Stimulated activated CD8-positive, alpha-beta memory T cell treated with anti-CD3 and anti-CD28 coated beads, Interleukin-15, amount 100 ng/mL, for 48 hours (primary cell): ENCODE results near the gene IL19.

Experiments used
- DNase-seq, 2 donors: peaks; one replicate each; pipeline ENCODE4 v3.0.0-alpha.2; 2020; ENCODE audit warnings: low read depth in 2 of 2

Gene IL19

DNA sequence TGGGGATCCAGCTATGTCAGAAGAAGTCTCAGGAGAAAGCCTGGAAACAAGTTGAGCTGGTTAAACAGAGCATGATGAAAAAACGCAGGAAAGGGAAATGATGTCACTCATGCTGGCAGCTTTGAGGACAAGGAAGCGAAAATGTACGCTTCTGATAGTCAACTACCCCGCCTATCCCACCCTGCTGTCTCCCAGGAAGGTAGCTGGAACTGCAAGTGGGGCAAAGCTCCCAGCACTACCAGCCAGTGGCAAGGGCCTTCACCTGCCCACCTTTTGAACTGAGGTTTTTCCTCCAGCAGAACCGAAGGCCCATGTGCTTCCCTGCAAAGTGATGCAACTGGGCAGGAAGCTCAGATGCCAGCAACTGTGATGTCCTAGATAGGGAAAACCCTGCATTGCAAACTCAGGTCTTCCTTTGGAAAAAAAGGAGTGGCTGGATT lies 88.5 kb downstream of the IL19 start:
- DNase-seq, result no peak

DNA sequence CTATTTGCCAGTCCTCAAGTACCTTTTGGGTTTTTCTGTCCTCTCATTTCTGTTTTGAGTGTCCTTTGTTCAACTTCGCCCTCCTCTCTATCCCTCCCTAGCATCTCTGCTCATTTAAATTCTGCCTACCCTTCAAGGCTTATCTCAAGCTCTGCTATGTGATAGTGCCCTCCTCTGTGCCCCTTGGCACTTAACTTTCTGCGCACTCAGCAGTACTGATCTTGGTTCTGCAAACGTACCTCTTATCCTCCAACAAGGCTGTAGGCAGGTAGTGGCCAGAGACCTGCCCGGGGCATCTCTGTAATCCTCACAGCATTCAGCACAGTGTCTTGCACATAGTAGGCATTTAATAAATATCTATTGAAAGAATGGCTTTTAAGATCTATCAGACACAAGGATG lies 89.6 kb downstream of the IL19 start:
- DNase-seq, result no peak

DNA sequence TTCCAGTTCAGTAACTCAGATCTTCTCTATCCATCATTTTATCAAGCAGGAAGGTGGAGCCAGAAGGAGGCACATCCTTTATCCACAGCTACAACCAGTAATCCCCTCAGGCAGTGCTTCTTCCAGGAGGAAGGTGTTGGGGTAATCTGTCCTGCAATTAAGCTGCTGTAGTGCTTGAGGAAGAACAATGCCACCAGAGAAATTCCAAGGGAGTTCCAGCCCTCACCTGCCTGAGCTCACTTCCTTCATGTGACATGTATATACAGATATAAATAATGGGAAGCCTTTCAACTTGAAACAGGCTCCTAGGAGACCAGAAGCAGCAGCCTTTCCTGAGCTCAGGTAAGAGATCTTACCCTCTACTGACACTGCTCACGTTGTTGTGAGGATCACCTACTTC lies 92.7 kb downstream of the IL19 start:
- no peak for DNase-seq

DNA sequence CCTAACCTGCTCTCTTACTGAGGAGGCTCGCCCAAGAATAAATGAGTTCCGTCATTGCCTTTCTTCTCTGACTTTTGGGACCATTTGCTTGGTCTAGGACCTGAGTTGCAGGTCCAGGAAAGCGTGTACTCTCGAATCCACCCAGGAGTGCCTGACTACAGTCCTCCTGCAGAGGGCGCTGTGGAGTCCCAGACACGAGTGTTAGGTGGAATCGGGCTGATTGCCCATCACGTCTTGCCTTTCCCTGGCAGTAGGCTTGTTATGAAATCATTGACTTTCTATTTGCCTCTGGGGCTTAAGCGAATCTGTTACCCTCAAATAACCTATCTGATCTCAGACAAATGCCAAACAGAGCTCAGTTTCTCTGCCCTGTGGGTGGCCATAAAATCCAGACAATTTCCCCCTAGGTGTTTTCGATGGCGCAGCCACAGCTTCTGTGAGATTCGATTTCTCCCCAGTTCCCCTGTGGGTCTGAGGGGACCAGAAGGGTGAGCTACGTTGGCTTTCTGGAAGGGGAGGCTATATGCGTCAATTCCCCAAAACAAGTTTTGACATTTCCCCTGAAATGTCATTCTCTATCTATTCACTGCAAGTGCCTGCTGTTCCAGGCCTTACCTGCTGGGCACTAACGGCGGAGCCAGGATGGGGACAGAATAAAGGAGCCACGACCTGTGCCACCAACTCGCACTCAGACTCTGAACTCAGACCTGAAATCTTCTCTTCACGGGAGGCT lies 94.5 kb downstream of the IL19 start, which contains the start of gene IL20:
Gene IL20 (plus strand): TSS at position 685 of the 733 bp plus-strand sequence. CDS start 230 bp downstream, outside the sequence.
- peak; percentile 66 to 75 for DNase-seq

DNA sequence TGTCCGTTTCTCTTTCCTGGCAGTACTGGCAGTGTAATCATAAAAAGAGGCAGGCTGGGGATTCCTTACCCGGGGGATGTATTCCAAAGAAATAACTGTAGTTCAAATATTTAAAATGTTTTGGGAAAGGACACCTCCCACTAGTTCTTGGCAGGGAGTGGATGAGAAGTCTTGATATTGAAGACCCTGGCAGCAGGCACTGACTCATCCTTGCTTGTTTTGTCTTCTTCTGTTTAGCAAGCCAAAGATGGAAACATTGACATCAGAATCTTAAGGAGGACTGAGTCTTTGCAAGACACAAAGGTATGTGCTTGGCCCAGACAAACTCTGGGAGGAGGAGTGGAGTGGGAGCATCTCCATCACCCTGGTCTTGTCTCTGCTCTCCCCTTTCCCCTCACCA lies 95.5 kb downstream of the IL19 start:
- DNase-seq, result no peak

DNA sequence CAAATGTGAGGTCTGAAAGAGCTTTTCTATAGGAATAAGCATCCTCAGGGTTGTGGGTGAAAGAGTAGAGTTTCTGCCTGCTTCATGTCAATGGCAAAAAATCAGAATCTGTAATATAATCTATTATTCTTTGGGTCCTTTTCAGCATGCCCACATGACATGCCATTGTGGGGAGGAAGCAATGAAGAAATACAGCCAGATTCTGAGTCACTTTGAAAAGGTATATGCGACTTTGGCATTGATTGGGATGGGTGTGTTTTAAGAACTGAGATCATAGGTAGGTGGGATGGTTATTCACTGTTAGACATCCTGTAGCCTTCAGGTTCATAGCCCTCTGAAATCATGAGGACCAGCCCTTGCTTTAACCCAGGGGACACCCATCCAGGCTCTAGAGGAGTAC lies 96.7 kb downstream of the IL19 start:
- DNase-seq, result no peak

DNA sequence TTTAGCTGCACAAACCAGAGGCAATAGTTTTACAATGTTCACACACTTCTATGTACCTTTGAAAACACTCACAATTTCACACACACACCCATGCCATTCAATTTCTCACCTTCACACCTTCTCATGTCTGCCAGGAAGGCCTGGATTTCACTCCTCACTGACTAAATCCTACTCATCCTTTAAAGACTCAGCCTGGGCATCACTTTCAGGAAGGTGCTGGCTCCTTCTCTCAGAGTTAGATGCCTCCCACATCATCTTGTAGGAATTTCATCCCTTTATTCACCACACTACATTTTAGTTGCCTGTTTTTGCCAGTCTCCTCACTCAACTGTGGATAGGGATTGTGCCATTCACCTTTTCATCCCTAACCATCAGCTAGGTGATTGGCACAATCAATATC lies 97.1 kb downstream of the IL19 start:
- DNase-seq, result no peak

DNA sequence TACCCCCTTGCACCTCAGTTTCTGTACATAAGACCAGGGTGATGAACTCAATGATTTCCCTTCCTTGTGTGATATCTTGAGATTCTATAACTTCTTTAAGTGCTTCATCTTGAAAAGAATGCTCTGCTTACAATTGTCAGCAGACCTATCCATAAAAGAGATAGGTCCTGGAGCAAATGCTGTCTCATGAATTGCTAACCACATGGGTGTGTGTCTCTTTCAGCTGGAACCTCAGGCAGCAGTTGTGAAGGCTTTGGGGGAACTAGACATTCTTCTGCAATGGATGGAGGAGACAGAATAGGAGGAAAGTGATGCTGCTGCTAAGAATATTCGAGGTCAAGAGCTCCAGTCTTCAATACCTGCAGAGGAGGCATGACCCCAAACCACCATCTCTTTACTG lies 97.7 kb downstream of the IL19 start:
- no peak for DNase-seq

DNA sequence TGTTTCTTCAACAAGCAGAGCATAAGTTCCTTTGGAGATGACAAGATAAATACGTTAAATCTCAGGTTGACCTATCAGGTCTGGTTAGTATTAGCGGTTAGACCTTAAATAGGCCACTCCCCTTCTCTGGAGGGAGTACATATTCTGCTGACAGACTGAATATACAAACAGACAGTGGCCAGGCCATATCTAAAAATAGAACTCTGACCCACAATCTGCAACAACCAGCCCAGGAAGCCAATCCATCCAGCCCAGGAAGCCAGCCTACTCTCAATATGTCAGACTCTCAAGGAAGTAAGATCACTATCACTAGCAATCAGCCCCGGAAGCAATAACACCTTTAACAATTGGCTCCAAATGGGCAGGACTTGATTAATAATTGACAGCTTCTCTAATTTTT lies 101.6 kb downstream of the IL19 start:
- DNase-seq, result no peak

DNA sequence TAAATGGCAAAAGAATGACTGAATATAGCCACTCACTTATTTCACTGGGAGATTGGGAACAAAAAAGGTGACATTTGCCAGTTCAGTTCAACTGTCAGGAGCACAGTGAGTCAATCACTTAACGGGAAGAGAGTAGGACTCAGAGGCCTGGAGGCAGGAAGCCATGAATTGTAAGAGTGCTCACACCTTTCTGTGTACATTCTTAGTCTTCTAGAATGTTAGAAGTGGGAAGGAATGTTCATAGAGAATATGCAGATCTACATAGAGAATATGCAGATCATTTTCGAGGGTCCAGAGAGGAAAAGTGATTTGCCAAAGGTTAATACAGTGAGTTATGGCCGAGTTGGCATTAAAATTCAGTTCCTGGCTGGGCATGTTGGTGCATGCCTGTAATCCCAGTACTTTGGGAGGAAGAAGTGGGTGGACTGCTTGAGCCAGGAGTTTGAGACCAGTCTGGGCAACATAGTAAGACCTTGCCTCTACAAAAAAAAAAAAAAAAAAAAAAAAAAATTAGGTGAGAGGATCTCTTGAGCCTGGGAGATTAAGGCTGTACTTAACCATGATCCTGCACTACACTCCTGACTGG lies 103.1 kb downstream of the IL19 start:
- DNase-seq, result no peak

DNA sequence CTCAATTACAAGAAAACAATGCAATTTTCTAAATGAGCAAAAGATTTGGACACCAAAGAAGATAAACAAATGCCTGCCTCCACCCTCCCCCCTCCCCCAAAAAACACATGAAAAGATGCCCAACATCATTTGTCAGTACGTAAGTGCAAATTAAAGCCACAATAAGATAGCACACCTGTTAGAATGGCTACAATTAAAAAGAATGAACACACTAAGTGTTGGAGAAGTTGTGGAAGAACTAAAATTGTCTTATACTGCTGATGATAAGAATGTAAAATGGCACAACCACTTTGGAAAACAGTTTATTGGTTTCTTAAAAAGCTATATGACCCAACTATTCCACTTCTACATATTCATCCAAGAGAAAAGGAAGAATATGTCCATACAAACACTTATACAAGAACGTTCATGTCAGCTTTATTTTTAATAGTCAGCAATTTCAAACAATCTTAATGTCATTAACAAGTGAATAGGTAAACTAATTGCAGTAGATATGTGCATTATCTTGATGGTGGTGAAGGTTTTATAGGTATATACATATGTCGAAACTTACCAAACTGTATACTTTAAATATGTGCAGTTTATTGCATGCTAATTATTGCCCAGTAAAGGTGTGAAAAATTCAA lies 105.3 kb downstream of the IL19 start:
- no peak for DNase-seq

DNA sequence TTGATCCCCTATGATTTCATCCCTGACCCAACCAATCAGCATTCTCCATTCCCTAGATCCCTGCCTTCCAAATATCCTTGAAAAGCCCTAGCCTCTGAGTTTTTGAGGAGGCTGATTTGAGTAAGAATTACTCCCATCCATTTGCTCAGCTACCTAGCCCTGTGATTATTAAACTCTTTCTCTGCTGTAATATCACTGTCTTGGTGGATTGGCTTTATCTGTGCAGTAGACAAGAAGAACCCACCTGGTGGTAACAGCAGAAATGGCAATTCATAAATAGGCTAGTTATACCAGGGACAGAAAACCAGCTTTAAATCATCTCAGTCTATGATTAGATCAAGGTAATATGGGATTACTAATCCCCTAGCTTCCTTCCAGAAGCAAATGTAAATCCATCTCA lies 107.9 kb downstream of the IL19 start:
- no peak for DNase-seq

DNA sequence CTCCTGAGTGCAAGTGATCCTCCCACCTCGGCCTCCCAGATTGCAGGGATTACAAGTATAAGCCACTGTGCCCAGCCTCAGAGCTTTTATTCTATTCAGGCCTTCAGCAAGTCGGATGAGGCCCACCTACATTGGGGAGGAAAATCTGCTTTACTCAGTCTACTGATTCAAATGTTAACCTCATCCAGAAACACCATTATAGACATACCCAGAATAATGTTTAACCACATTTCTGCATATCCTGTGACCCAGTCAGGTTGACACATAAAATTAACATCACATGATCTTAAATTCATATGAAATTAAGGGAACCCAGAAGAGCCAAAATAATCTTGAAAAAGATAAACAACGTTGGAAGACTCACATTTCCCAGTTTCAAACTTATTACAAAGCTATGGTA lies 109.7 kb downstream of the IL19 start:
- DNase-seq, result no peak

DNA sequence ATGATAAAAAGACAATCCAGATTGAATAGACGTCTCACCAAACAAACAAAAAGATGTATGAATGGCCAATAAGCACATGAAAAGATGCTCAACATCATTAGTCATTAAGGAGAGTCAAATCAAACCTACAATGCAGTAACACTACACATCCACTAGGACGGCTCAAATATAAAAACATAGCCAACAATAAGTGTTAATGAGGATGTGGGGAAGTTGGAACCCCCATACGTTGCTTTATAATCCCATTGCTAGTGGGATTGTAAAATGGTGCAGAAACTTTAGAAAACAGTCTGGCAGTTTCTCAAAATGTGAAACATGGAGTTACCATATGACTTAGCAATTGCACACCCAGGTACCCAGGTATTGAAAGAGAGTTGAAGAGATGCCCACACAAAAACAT lies 112.0 kb downstream of the IL19 start:
- no peak for DNase-seq

DNA sequence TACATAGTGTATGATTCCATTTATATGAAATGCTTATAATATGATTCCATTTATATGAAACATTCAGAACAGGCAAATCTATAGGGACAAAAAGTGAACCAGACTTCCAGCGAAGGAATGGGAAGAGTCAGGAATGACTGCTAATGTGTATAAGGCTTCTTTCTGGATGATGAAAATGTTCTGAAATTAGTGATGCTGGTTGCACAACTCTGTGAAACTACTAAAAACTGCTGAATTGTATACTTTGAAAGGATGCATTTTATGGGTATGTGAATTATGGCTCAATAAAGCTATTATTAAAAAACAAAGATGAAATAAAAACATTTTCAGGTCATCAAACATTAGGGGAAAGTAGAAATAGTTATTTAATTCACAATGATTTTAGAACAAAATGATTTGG lies 112.6 kb downstream of the IL19 start:
- no peak for DNase-seq

DNA sequence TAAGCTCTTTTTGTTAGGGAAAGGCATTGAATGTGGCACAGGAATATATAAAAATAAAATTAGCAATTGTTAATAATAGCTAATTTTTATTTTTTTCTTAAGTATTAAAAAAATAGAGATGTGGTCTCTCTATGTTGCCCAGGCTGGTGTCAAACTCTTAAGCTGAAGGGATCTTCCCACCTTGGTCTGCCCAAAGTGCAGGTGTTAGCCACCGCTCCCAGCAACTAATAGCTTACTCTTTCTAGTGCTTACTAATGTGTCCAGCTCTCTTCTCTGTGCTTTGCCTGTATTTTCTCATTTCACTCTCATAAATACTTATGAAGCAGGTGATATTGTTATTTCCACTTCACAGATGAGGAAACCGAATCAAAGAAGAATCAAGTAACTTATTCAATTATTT lies 113.3 kb downstream of the IL19 start:
- DNase-seq, result no peak

DNA sequence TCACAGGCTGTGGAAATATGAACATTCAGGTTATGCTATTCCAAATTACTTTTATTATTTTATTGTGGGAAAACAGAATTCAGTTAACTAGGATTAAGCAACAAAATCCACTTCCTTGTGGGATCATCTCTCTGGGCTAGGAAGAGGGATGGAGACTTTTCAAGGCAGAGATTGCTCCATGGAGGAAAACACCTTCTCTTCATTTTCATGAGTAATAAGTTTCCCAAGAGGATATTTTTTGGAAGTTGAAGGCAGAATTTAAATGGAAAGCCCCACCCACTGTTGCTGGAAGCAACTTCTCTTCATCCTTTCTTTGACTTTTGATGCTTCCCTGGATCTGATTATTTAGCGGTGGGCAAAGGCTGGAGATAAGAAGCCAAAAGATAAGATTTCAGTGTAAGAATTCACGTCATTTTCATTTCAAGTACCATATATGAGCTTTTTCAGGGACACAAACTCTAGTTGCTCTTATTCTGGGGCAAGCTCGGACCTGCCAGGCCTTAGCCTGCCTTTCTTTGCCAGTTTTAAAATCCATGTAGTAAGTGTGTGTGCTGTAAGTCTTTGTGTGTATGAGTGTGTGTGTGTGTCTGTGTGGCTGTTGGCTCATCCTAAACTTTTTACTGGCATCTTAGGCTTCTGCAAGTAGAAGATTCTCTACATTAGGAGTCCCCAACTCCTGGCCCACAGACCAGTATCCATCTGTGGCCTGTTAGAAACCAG lies 114.9 kb downstream of the IL19 start:
- no peak for DNase-seq

DNA sequence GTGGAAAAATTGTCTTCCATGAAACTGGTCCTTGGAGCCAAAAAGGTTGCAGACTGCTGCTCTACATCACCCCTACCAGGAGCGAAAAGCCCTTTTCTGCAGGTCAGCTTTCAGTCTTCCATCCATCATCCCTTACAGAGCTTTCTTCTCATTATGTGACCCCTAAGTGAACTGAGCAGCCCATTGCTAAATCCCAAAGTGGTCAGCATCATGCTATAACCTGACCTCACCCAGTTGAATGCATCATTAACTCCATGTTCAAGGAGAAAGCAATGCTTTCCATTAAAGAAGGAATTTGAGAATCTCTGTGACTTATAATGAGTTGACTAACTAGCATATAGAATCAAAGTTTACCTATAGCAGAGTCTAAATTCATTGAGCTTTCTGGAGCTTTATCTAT lies 116.3 kb downstream of the IL19 start:
- no peak for DNase-seq

DNA sequence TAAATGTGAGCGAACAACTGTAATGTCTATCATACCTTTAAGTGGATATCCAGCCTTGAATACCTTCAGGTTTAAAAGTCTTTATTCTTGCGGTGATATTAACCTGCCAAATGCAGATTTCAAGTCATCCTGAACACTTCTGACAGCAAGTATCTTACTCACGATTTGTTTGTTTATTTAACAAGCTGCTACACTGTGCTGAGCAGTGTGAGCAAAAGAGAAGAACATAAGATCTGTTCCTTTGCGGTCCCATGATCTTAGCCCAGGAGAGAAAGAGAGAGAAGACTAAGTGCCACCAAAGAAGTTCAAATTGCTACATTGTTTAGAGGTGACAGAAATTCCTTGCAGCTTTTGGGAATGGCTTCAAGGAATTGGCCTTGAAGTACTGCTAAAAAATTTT lies 117.1 kb downstream of the IL19 start:
- no peak for DNase-seq

DNA sequence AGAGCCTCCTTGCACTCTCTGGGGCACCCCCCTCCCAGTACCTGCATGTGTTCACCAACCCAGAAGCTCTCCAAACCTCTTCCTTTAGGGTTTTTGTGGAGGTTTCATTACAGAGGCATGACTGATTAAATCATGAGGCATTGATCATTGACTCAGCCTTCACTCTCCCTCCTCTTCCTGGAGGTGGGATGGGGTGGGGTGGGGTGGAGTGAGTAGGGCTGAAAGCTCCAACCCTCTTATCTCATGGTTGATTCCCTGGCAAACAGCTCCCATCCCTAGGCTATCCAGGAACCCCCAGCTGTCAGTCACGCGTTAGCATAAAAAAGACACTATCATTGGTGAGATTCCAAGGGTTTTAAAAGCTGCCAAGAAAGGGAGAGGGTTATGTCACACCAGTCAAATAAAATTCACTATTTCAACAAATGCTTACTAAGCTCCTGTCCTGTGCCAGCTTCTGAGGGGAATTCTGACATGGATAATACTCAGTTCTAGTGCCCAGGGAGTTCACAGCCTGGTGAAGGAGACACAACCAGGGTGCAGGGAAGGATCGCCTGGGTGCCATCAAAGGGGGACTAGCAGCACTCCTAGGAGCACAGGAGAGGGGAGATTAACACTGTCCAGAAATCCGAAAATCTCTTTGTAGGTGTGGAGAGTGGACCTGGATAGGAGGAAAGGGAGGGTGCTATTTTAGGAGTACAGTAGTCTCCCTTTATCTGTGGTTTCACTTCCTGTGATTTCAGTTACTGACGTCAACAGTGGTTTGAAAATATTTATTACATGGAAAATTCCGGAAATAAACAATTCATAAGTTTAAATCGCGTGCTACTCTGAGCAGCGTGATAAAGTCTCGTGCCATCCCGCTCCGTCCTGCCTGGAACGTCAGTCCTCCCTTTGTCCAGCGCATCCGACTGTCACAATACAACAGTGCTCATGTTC lies 119.8 kb downstream of the IL19 start:
- no peak for DNase-seq

DNA sequence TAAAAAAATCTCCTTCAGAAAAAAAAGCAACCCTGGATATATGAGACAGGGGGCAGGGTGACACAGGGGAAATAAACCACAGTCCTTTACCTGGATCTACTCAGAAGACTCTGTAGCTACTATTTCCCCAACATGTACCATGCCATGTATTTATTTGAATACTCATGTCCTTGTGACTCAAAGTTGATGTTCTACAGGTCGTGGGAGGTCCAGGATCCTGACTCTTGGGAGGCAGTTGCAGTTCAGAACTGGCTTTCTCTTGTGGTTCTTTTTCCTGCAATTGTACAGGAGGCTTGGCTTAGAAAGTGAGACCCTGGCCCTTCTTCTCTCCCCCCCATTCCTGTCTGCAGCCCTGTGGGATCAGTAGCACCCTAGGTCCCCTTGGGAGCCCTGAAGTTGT lies 120.8 kb downstream of the IL19 start:
- DNase-seq, result no peak
